Stimulated activated CD4-positive, alpha-beta T cell treated with anti-CD3 and anti-CD28 coated beads, Interleukin-1b, Interleukin-23, amount 100 ng/mL, for 48 hours (primary cell): ENCODE data around the gene FRG1.
"Not testable (repeated sequence)": the region's sequence is repeated elsewhere in the genome, so short reads cannot be mapped to it uniquely, and the experiment has no call there.

ENCODE experiments used
- DNase-seq: peaks from one replicate; pipeline ENCODE4 v3.0.0-alpha.2; 2020

The FRG1 gene

DNA sequence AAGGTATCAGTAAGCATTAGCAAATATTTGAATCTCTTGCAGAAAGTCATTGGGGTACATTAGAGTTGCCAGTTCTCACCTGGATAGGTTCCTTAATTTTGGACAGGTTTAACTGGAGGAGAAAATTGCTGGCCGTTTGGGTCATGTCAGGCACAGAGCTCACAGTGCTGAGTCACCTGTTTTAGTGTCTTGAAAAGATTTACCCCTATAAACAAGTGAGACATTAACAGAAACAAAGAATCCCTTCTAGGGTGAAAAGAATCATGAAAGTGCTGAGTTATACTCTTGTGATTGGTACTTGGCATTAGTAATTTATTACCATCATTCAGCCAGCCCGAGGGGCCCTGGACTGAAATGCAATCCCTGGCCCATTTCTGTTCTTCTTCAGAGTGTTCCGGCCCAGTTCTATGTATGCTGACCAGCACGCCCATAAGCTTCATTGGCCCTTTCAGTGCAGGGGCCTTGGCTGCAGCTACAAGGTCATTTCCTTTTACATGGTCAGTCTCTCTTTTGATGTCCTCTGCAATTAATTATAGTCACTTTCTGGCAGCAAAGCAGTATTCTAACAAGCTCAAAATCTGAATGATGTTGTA is 45.1 kb downstream of the FRG1 start:
- DNase-seq, result not testable (repeated sequence)

DNA sequence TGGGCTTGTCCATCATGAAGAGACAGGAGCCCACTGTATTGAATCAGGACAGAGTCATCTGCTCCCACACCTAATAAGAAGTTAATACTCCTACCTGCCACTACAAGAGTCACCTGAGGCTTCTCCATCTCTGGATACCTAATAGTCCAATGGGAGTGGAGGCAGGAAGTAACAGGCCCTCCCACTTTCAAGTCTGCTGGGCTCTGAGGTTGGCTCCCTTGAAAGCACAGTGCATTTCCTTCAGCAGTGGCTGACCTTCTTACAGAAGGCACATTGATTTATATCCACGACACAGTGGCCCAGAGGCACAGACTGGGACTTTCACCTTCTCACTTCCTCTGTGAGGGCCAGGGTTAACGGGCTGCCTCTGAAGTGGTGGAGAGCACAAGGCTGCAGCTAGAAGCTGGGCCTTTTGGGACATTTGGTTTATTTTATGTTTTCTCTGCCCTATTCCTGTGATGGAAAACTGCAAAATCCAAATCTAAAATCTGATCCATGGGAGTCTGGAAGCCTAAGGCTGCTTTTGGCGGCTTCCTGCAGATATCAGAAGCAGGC is 48.3 kb downstream of the FRG1 start:
- no peak for DNase-seq

DNA sequence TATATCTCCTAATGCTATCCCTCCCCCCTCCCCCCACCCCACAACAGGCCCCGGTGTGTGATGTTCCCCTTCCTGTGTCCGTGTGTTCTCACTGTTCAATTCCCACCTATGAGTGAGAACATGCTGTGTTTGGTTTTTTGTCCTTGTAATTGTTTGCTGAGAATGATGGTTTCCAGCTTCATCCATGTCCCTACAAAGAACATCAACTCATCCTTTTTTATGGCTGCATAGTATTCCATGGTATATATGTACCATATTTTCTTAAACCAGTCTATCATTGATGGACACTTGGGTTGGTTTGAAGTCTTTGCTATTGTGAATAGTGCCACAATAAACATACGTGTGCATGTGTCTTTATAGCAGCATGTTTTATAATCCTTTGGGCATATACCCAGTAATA is 49.3 kb downstream of the FRG1 start:
- not testable (repeated sequence) for DNase-seq
